Tibial nerve (tissue), 3 donors: ENCODE results near the gene AKAP17A.

ENCODE experiments used
- CTCF ChIP-seq, 5 experiments: fragments of 200-600 bp in 3 of 5; fragments of 450-650 bp in 2 of 5; sonication (generic) in 3 of 5; IDR thresholded peaks; one replicate each; pipeline ENCODE4 v1.5.1; 2016 to 2019; ENCODE audit warnings: antibody characterized with exemption in 5 of 5, mild to moderate bottlenecking in 3 of 5, moderate library complexity in 2 of 5
- POLR2A ChIP-seq, 2 donors: fragments of 450-650 bp; IDR thresholded peaks; one replicate each; pipeline ENCODE4 v1.6.1; 2017; ENCODE audit warnings: antibody characterized with exemption in 2 of 2, mild to moderate bottlenecking in 2 of 2, moderate library complexity in 2 of 2

- no peak for TF ChIP-seq POLR2A (IDR thresholded peaks at IDR 0.05)
- TF ChIP-seq CTCF (IDR thresholded peaks at IDR 0.05): no peak
Measured at GRCh38 chrX:1578511-1579173, 12.8 kb upstream of the AKAP17A start.
